Stimulated activated CD8-positive, alpha-beta memory T cell treated with anti-CD3 and anti-CD28 coated beads, Interleukin-7, amount 100 ng/mL, for 24 hours (primary cell): ENCODE results near the gene RTP5.
"Not testable (repeated sequence)": the region's sequence is repeated elsewhere in the genome, so short reads cannot be mapped to it uniquely, and the experiment has no call there.

Experiments used
- DNase-seq: peaks from one replicate; pipeline ENCODE4 v3.0.0-alpha.2; 2020; ENCODE audit warnings: low read depth

Gene RTP5

DNA sequence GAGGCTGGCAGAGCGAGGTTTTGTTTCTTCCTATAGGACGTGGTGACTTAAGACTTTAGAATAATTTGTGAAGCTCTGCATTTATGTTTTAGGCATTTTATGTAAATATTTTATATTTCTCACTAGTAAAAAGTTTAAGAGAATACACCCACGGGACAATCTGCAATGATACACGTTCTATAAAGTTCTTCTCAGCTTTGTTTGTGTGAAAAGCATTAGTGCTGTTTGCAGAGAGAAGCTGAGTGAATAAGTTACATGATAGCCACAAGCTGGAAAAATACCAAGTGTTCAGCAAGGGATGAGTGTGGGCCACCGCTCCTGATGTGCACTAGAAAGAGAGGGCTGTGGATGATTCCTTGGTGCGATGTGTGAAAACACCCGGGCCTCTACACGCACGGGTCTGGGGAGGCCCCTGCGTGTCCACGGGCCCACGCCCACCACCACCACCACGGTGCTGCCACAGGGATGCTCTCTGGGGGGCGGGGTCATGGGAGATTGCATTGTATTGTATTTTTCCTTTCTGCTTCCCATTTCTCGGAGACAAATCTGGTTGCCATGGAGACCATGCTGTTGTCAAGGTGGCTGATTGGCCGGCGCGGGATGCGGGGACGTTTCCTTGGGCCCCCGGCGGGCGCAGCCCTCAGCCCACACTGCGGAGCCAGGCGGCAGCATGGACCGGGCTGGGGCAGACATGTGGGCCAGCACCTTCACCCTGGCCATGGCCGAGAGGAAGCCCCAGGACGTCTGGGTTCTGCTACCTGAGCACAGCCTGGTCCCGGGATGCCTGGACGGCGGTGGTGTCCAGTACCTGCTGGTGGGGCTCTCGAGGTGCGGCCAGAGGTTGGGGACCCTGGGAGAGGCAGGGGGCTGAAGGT is at the start of gene RTP5:
RTP5 (plus strand) TSS at position 643 of the 875 bp plus-strand sequence; CDS start at position 671, 28 bp downstream.
- DNase-seq: no peak

DNA sequence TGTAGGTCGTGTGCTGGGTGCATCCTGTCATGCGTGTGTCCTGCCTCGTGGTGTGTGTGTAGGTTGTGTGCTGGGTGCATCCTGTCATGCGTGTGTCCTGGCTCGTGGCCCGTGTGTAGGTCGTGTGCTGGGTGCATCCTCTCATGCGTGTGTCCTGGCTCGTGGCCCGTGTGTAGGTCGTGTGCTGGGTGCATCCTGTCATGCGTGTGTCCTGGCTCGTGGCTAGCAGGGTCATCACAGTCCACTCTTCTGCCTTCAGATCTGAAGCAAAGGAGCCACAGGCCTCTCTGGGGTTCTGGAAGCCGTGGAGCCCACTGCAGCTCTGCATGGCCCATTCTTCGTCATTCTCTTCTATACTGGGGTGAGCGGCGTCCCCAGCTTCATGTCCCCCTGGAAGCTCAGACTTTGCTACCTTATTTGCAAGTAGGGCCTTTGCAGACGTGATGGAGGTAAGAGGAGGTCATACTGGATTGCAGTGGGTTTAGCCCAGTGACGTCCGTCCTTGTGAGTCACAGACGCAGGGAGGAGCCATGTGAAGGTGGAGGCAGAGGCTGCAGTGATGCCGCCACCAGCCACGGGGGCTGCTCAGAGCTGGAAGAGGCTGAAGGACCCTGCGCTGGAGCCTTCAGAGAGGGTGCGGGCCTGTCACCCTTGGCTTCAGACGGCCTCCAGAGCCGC is 49.4 kb upstream of the RTP5 start:
- not testable (repeated sequence) for DNase-seq

DNA sequence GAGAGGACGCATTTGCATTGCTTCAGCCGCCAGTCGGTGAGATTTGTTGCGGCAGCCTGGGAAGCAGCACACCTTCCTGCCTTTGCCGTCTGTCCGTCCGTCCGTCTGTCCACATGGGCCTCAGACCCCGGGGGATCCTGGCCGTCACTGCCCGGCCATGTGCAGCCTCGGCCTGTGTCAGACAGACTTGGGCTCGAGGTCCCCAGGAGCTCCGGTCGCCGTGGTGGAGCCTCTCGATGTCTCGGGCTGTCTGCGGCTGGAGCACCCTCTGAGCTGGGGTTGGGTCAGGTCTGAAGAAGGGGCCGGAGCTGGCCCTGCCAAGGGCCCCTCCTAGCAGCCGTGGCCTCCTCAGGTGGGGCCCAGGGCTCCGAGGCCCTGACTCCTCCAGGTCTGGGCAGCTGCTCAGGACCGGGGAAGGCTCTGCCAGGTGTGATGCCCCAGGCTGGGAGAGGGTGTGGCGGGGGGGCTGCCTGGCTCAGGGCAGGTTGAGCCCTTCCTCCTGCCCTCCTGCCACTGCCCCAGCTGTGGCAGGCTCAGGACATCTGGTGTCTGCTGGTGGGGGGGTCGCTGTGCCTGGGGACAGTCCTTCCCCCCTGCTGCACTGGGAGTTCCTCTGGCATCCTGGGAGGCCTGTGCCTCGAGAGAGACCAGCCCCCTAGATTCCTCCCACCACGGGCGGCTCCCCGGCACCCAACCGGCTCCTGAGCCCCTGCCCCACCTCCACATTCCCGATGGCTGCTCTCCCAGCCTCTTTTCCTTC is 48.7 kb upstream of the RTP5 start:
- no peak for DNase-seq

GRCh38 chr2:241821460-241822263 is 47.9 kb upstream of the RTP5 start:
- no peak for DNase-seq

GRCh38 chr2:241822264-241822623 is 47.3 kb upstream of the RTP5 start:
- DNase-seq: no peak

- not testable (repeated sequence) for DNase-seq
Measured at GRCh38 chr2:241823531-241824437, 45.7 kb upstream of the RTP5 start.

- DNase-seq: no peak
Measured at GRCh38 chr2:241827394-241827793, 42.1 kb upstream of the RTP5 start.

GRCh38 chr2:241833101-241833663 is 36.3 kb upstream of the RTP5 start:
- no peak for DNase-seq

GRCh38 chr2:241833756-241834526 is 35.6 kb upstream of the RTP5 start:
- DNase-seq: not testable (repeated sequence)

GRCh38 chr2:241834527-241835210 is 34.9 kb upstream of the RTP5 start:
- DNase-seq: no peak

DNA sequence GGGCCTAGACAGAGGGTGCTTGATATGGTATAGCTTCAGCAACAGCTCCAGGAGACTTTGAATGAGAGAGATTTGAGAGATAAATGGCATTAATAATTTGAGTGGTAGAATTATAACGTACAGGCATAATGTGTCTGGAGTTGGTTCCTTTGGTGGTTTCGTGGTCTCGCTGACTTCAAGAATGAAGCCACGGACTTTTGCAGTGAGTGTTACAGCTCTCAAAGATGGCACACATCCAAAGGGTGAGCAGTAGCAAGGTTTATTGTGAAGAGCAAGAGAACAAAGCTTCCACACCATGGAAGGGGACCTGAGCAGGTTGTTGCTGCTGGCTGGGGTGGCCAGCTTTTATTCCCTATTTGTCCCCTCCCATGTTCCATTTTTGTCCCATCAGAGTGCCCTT is 33.9 kb upstream of the RTP5 start:
- DNase-seq: no peak

DNA sequence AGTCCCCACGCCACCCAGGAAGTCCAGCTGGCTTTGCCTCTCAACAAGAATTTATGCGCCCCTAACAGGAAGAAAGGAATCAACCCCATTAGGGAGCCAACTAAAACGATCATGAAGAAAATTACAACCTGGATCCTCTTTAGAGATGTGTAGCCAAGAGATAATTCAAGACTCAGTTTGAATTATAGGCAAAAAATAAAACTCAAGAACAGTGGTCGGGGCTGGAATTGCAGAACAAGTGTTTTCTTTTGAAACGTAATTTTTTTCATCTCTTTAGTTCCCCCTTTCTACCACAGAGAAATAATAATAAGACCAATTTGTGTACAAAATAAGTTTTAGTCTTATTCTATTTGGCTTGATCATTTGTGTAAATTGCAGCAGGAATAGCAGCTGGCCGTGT is 33.2 kb upstream of the RTP5 start:
- DNase-seq: no peak

DNA sequence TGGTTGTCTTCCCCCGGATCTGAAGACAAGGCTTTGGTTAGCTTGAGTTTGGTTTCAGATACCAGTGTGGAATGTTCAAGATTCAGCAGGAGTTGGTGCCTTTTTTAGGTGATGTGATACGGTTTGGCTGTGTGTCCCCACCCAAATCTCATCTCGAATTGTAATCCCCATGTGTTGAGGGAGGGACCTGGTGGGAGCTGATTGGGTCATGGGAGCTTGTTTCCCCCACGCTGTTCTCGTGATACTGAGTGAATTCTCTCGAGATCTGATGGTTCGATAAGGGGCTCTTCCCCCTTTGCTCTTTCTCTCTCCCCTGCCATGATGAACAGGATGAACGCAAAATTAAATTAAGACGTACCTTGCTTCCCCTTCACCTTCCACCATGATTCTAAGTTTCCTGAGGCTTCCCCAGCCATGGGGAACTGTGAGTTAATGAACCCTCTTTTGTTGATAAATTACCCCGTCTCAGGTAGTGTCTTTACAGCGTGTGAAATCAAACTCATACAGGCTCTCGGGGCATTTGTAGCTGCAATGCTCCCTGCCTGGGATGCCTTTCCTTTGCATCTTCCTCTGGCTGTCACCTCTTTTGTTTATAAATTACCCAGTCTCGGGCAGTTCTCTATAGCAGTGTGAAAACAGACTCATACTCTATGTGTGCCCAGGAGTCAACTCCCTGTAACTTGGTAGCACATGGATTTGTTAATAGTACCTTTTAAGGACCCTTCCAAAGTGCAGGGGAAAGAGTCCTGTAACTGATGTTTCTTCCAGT is 32.1 kb upstream of the RTP5 start:
- no peak for DNase-seq

DNA sequence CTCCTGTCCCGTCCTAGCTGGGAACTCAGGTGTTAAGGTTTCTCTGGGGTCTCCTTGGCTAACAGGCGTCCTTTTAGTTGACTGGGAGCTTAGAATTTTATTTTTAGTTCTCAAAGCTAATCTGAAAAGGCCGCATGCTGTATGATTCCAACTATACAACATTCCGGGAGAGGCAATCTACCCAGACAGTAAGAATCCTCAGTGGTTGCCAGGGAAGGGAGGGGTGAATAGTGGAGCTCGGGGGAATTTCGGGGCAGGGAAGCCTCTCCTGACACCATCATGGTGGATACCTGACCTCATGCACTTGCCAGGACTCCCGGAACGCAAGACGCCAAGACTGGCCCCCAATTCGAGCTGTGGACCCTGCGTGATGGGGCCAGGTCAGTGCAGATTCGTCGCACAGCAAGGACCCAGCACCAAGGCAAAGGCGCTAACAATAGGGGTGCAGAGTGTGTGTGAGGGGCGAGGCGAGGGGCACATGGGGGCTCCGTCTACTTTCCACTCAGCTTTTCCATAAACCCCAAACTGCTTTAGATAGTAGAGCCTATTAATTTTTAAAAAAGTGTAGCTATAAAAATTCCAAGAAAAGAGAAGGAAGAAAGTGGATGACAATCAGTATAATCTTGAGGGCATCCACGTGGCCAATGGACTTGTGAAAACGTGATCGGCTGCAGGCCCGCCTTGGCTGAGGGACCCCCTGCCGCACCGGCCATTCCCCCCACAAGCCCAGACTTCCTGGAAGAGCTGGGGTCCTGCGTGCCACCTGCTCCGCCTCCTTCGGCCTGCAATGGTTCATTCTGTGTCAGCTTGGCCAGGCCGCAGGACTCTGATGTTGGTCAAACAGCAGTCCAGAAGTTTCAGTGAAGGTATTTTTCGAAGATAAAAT is 28.1 kb upstream of the RTP5 start:
- no peak for DNase-seq

- DNase-seq: no peak
Measured at GRCh38 chr2:241842067-241842415, 27.5 kb upstream of the RTP5 start.

DNA sequence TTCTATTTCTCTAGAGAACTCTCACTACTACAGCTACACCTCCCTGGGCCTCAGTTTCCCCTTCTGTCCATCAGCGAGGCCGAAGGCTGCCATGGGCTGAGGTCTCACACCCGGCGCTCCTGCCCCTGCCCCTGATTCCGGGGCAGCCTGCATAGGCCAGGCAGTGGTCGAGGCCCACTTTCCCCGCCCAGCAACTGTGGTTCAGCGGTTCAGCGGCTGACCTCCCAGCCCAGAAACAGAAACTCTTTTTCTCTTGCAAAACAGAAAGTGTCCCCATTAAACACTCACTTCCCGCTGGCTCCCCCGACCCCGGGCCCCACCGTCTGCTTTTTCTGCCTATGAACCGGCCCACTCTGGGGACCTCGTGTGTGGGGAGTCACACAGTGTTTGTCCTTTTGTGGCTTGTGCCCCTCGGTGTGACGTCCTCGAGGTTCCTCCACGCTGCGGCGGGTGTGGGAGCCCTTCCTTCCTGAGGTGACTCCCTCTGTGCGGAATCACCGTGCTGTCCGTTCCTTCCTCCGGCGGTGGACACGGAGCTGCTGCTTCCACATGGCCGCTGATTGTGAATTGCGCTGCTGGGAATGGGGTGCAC is 26.8 kb upstream of the RTP5 start:
- no peak for DNase-seq
